Gastroesophageal sphincter (tissue), 2 donors: ENCODE data around the gene STRN4.

ENCODE experiments used
- POLR2A ChIP-seq, 2 donors: fragments of 450-650 bp; IDR thresholded peaks; one replicate each; pipeline ENCODE4 v1.6.1; 2017; ENCODE audit warnings: antibody characterized with exemption in 2 of 2, mild to moderate bottlenecking in 2 of 2, moderate library complexity in 1 of 2
- POLR2AphosphoS5 ChIP-seq: sonication (generic); formaldehyde crosslinking; IDR thresholded peaks from one replicate; pipeline ENCODE4 v1.6.1; 2017; ENCODE audit warnings: antibody characterized with exemption

- TF ChIP-seq POLR2AphosphoS5 (no peak), POLR2A (IDR thresholded peaks at IDR 0.05) (no peak)
These were observed 19.7 kb downstream of the STRN4 start for GRCh38 chr19:46726551-46726950.
